Stimulated activated CD8-positive, alpha-beta memory T cell treated with anti-CD3 and anti-CD28 coated beads, Interleukin-15, amount 100 ng/mL, for 24 hours (primary cell): ENCODE measurements around the gene CFAP74.
"Not testable (repeated sequence)": the region's sequence is repeated elsewhere in the genome, so short reads cannot be mapped to it uniquely, and the experiment has no call there.

ENCODE experiments used
- DNase-seq: peaks from one replicate; pipeline ENCODE4 v3.0.0-alpha.2; 2020; ENCODE audit warnings: low read depth

The CFAP74 gene

DNA sequence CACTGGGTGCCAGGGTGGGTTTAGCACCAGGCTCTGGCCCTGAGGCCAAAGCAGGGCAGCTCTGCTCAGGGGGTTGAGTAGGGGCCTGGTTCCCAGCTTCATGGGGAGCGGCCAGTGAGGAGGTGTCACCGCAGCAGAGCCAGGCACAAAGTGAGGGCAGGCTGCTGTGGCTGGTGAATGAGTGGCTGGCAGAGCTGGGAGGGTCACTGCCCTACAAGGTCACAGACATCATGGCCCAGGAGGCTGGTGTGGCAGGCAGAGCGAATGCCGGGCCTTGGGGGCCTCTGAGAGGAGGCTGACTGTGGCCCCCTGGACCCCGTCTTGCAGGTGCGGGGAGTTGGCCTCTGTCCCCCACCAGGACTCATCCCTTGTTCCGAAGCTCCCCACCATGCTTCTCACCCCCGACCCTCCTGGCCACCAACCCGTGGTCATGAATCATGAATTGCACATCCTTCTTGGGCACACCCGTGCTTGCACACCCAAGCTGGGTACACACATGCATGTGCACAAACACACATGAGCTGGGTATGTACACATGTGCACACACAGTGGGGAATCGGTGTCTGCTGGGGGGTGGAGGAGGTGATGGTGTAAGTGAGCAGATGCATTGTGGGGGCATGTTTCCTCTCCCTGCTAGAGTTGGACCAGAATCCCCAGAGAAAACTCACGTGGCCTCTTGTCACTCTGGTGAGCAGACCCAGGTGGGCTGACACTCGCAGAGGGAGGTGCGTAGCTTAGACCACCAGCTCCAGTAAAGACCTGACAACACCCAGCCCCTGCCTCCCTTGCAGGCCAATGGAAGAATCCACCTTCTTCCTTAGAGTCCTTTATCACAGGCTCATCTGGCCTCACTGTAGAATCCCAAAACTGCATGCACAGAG lies 107.9 kb downstream of the CFAP74 start:
- DNase-seq = no peak

DNA sequence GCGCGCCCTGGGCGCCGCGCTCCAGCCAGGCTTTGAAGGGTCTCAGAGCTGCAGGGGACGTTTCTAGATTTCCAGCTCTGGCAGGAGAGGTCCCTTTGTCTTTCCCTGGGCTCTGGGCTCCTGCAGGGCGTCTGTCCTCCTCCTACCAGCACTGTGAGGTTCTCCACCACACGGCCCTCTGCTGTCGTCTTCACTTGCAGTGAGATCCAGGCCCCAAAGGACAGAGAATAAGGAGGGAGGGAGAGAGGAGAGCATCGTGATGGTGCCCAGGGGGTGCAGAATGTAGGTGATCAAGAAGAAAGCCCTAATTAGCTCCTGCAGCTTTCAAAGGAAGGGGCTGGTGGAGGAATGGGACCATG lies 108.5 kb downstream of the CFAP74 start:
- no peak for DNase-seq

DNA sequence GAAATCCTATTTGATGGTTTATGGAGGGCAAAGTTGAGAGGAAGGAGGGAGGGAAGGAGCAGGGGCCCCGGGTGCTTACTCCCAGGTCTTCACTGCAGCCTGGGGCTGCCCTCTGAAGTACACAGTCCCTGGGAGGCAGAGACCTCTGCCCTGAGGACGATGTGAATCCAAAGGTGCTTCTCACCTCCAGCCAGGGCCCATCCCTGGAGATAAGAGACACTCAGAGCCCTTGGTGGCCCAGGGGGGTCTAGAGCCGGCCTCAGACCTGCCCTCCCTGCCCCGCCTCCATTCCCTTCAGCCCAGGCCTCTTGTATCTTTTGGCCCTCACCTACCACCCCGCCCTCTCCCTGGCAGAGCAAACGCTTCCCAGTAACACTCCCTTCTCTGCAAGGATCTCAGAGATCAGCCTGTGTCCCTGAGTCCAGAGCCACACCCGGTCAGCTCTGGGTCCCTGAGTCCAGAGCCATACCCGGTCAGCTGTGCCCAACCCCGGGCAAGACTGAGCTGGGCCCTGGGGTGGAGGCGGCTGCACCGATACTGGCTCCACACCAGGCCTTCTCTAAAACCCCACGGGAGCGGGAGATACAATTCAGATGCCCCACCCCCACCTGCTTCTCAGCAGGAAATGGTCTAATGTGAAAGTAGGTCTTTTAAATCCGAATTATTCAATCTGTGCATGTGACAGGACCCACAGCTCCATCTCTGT lies 109.1 kb downstream of the CFAP74 start:
- no peak for DNase-seq

DNA sequence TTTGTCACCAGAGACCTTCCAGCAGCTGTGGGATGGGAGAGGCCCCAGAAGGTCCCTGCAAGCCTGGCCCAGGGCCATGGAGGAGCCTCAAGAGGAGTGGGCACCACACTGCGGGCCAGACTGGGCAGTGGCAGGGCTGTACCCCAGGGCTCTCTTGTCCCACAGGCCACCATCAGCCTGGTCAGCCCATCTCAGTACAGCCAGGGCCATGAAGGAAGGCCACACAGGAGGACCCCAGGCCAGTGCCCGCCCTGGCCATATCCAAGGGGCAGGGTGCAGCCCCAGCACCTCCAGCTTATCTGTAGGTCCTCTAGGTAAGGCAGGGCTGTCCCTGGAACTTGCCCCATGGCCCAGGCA lies 109.6 kb downstream of the CFAP74 start:
- no peak for DNase-seq

DNA sequence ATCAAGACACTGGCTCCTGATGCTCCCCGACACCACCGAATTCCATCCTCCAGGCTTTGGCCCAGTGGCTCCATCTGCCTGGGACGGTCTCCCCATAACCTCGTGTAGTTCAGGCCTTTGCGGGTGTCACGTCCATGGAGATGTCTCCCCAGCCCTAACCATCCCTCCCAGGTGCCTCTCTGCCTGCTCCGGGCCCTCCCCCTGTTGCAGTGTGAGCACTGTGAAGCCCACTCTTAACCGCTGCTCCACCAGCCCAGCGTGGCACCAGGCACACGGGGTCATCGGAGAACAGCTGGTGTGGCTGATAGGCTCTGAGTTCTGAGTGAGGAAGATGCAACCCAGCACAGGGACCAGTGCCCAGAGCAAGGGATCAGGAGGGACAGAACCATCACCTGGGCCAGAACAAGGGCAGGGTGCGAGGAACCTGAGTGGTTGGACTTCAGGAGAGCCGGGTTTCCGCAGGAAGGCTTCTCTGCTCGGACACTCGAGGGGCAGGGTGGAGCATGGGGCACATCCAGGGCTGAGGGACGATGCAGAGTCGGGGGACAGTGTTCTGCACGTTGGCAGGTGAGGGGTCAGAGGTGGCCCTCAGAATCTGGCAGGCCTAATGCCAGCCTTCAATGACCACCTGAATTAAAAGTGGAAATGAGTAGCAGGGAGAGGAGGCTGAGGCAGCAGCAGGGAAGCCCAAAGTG lies 110.1 kb downstream of the CFAP74 start:
- DNase-seq = no peak

DNA sequence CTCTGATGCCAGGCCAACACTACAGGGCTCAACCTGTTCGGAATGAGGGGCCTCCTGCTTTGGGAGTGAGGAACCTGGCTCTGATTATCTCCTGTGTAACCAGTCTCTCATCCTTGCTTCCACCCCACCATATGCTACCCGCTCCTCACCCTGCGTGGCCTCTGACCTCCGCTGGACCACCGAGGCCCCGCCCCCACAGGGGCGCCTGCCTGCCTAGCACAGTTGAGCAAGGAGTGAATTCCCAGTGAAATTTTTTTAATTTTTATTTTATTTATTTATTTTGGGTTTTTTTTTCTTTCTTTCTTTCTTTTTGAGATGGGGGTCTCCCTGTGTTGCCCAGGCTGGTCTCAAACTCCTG lies 110.8 kb downstream of the CFAP74 start:
- DNase-seq = no peak

DNA sequence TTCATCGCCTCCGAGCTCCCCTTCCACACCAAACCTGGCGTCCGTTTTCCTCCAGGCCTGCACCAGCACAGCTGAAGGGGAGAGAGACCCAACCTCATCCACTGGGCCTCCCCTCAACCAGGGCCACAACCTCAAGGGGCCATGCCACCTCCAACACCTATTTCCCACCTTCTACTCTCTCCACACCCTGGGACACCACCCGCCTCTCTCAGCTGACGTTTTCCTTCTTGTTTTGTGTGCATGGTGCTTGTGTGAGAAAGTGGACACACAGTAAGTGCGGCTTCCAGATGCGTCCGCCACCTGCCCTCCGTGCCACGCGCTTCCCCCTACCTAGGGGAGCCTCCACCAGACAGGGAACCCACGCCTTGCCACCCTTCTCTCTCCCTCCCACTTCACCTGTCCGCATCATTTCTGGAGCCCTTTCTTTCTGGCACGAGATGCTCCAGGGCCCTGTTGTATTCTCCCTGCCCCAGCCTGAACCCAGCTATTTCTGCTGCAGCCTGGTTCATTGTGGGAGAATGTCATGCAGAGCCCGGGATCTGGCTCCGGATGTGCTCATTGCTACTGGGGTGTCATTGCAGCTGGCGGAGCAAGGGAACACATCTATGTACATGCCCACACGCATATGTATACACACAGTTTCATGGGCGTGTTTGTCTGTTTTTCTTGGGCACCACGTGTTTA lies 111.4 kb downstream of the CFAP74 start:
- no peak for DNase-seq

DNA sequence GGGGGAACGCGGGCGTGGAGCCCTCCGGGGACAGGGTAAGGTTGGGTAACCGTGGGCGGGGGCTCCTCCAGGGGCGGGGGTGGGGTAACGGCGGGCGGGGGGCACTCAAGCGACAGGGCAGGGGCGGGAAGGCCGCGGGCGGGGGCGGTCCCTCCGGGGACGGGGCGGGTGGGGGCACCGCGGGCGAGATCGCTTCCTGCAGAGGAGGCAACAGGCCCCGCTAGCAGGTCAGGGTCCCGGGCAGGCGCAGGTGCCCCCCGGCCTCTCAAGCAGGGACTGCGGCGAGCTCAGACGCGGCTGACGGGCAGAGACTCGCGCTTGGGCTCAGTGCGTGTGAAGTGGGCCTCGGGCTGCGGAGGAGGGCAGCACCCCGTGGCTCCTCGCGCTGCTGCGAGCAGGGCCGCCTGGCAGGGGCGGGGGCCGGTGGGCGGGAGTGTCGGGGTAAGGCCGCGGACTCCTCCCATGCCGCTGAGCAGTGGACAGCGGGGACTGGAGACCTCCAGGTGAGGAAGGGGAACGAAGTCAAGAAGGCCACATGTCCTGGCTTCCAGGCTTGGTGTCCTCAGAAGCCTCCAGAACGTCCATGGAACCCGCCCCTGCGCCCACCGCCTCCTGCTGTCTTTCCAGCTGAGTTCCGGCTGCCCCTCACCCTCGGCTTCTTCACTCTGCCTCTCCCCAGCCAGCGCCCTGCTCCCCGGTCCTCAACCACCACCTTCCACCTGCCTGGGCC lies 112.1 kb downstream of the CFAP74 start:
- no peak for DNase-seq

DNA sequence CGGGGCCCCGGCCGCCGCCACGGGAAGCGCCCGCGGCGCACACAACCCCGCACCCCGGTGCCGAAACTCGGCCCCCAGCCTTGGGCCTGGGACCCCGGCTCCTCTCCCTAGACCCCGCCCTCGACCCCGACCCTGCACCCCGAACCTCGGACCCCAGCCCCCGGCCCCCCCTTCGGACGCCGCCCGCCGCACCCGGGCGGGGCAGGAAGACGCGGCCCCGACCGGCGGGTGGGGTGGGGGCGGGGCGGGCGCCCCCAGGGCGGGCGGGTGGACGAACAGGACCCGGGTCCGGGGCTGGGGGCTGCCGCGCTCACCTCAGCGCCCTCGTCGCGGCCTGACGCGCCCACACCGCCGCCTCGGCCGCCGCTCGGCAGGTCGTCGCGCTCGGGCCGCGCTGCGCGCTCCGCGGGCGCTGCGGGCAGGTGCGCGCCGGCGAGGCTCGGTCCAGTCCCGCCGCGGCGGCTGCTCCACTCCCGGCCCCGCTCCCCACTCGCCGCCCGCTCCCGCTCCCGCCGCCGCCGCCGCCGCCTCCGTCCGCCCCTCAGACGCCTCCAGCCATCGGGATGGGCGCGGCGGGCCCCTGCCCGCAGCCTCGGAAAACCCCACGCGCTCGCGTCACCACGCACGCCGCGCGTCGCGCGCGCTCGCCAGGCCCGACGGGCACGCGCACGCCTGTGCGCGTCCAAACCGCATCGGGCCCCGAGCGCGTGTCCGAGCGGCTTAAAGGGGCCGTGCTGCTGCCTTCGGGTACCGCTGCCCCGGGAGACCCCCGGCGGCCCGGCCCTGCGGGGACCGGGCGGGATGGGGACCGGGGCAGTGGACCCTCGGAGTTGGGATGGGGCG lies 112.9 kb downstream of the CFAP74 start, which contains the start of gene GNB1:
Gene GNB1 (minus strand): TSS at position 582 of the 843 bp plus-strand sequence. CDS start 65,634 bp downstream, outside the sequence.
- DNase-seq = peak; percentile 82

DNA sequence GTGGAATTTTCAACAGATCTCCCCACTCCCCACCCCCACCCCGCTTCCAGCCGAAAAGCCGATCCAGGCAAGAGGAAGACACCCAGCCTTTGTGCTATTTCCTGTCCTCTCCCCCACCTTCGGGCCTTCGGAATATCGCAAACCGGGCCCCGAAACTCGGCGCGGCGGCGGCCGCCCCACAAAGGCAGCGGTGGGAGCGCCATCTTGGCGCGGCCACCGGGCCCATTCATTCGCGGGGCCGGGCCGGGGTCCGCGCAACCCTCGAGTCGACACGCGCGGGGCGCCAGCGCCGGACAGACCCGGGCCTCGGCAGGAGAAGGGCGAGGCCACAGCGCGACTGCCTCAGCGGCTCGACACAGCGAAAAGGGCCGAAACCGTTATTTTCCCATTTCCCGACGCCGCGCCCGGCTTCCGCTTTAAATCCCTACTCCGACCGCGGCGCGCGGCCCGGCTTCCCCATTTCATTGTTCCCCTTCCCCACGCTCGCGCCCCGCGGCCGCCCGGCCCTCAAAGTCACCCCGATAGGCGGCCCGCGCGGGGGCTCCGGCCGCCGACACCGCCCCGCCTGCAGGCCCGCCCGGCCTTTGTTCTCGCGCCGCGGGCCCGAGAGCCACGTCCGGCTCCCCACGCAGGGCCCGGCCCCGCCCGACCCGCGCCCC lies 113.6 kb downstream of the CFAP74 start:
- DNase-seq = peak; percentile 19

DNA sequence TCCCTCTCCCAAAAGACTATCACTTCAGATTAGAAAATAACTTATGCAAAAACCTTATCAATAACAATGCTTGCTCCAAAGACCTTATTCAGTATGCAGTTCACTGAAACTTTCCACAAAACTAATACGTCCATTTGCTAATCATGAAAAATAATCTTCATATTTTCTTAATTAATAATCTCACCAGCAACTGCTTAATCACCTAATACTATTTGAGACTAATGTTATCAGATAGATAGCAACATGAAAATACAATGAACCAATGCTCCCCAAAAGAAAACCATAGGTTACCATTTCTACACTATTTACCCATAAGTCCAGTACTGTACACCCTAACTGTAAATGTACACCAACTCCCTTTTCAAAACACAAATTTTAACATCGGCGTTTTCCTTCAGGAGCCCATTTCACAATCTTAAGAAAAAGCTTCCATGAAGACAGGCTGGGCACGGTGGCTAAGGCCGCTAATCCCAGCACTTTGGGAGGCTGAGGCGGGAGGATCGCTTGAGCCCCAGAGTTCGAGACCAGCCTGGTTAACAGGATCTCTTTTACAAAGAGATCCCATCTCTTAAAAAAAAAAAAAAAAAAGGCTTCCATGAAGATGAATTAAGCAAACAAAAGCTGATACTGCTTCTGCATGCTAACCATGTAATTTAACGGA lies 114.4 kb downstream of the CFAP74 start:
- DNase-seq = no peak

DNA sequence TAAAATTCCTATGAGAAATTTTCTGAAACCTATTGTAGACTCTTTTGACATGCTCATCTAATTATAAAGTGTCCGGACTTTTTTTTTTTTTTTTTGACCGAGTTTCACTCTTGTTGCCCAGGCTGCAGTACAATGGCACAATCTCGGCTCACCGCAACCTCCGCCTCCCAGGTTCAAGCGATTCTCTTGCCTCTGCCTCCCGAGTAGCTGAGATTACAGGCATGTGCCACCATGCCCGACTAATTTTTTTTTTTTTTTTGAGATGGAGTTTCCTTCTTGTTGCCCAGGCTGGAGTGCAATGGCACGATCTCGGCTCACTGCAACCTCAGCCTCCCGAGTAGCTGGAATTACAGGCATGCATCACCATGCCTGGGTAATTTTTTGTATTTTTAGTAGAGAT lies 119.7 kb downstream of the CFAP74 start:
- not testable (repeated sequence) for DNase-seq

DNA sequence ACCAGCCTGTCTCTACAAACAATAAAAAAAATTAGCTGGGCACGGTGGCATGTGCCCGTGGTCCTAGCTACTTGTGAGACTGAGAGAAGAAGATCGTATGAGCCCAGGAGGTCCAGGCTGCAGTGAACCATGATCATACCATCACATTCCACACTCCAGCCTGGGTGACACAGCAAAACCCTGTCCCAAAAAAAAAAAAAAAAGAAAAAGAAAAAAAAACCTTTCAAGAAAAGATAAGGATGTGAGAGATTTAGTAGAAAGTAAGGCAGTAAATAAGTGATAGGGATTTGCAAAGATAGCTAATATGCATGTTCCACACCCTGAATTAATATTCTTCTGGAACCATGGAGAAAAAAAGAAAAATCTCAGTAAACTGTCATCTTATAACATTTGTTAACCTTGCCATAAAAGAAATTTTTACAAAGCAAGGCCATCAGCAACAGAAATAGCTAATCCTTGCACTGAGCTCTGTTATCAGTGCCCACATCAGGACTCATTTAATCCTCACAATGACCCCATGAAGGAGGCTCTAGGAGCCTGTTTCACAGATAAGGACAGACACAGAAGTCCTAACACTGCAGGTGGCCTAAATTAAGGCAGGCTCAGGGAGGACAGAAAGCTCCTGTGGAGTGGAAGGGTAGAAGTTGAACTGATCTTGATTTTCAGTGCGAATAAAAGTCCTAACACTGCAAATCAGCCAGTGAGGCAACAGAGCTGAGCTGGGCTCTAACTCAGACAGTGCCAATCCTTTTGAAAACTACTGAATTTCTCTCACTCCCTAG lies 120.3 kb downstream of the CFAP74 start:
- no peak for DNase-seq

DNA sequence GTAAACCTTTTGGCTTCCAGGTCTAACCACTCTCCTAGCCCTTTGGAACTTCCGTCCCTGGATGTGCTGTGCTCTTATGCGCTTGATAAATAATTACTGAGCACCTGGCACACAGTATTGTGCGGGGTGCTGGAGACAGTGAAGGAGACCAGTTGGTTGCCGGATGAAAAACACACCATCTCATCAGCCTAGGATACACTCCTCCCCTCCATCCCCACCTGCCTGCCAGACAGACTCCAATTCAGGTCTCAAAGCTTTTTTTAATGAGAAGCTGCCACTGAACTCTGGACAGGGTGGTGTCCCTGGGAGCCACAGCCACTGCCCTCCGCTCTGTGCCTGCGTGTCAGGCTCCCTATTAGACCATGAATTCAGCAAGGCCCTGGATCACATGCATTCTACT lies 121.9 kb downstream of the CFAP74 start:
- no peak for DNase-seq

DNA sequence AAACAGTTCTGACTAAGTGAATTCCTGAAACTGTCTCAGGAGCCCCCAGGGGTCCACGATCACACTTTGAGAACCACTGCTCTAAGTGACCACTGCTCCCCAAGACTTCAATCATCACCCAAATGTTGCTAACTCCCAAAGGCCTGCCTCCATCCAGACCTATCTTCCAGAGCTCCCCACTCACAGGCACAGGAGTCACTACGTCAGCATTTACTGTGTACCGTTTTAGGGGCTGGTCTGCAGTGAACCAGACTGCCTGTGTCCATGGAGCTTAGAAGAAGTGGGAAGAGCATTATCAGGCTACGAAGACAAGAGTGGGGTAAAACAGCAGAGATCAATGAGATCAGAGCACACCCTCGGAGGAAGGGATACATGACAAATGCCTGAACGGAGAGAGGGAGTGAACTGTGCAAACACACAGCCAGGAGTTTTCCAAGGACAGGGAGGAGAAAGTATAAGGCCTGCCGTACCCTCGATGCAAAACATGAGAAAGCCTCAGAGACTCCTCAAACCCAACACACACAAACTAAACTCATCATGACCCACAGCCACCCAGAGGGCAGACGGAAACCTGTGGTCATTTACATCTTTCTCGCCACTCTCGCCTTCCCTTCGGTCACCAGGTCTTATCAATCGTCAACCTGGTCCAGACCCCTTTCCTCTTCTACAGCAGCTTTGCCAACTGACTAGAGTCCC lies 122.8 kb downstream of the CFAP74 start:
- DNase-seq = no peak

DNA sequence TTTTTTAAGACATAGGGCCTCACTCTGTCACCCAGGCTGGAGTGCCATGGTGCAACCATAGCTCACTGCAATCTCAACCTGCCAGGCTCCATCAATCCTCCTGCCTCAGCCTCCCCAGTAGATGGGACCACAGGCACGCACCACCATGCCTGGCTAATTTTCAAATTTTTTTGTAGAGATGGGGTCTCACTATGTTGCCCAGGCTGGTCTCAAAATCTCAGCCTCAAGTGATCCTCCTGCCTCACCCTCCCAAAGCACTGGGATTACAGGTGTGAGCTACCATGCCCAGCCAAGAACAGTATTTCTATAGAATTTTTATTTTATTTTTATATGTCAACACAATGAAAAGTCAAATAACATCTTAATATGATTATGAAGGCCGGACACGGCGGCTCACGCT lies 123.6 kb downstream of the CFAP74 start:
- no peak for DNase-seq

DNA sequence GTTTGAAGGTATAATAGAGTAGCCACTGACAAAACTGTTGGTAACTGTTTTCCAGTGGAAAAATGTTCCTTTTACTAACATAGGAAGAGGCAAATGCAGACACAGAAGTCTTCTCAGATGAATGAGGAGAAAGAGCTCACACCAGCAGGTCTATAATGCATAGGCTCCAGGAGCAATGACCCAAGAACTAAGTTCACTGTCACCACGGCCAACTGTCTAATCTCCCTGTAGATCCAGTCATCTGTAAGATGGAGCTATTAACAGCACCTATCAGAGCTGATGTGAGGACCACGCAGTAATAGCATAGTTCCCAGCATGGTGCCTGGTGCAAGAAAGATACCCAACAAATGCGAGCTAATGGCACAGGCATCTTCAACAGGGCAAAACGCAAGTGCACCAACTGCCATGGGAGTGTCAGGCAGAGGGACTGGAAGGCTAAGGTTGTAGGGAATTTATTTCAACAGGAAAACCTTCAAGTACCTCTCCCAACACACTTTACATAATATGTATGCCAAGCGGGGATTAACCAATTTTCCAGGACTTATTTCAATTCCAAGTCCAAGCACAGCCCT lies 125.6 kb downstream of the CFAP74 start:
- DNase-seq = no peak
